SK-N-MC (cell line): ENCODE results near the gene ZBTB7C.
A peak's percentile ranks its signal among the peaks of the same experiment; 100 is the strongest.

Experiments used
- DNase-seq: peaks from one replicate; pipeline ENCODE4 v3.0.0-alpha.2; 2011; ENCODE audit warnings: low read depth, low spot score
- H3K27ac ChIP-seq: fragments of 200-600 bp; sonication (generic); 2 replicates; pipeline ENCODE4 v1.5.1; 2016; ENCODE audit warnings: mixed run types
- H3K36me3 ChIP-seq: fragments of 200-600 bp; sonication (generic); 2 replicates; pipeline ENCODE4 v1.6.1; 2017; ENCODE audit warnings: antibody characterized with exemption, low read length, mixed read lengths; ENCODE audit not compliant: insufficient read depth
- H3K4me3 ChIP-seq: fragments of 200-600 bp; sonication (generic); 2 replicates; pipeline ENCODE4 v1.5.1; 2016
- H3K9ac ChIP-seq: fragments of 200-600 bp; sonication (generic); 2 replicates; pipeline ENCODE4 v1.8.0; 2017; ENCODE audit warnings: mixed run types, mixed read lengths; ENCODE audit not compliant: insufficient read length
- H3K9me3 ChIP-seq: fragments of 200-600 bp; sonication (generic); 2 replicates; pipeline ENCODE4 v1.6.1; 2017; ENCODE audit warnings: low read depth, mild to moderate bottlenecking, antibody characterized with exemption, low read length, moderate library complexity, mixed read lengths
- EZH2 ChIP-seq: fragments of 200-600 bp; sonication (generic); IDR thresholded peaks from one replicate; pipeline ENCODE4 v1.6.1; 2017; ENCODE audit warnings: antibody characterized with exemption
- FOXP2 ChIP-seq: optimal IDR thresholded peaks from 2 replicates; pipeline ENCODE3; 2011; ENCODE audit warnings: mild to moderate bottlenecking, moderate library complexity; ENCODE audit not compliant: insufficient read depth; ENCODE audit errors: extremely low read length, control extremely low read depth
- POLR2AphosphoS5 ChIP-seq: IDR thresholded peaks from 2 replicates; pipeline ENCODE4 v1.6.1; 2012; ENCODE audit warnings: mild to moderate bottlenecking, low read depth, low read length, borderline replicate concordance

Gene ZBTB7C

DNA sequence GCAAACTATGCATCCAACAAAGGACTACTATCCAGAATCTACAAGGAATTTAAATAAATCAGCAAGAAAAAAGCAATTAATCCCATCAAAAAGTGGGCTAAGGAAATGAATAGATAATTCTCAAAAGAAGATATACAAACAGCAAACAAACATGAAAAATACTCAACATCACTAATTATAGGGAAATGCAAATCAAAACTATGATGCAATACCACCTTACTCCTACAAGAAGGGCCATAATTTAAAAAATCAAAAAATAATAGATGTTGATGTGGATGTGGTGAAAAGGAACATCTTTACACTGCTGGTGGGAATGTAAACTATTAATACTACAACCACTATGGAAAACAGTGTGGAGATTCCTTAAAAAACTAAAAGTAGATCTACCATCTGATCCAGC, 164.7 kb downstream of the ZBTB7C start:
- no peak overlapping the region for H3K4me3 ChIP-seq
- no peak overlapping the region for H3K27ac ChIP-seq
- no peak for DNase-seq
- no peaks in the 10 kb centered on the region for H3K36me3 ChIP-seq
- TF ChIP-seq FOXP2 (no peak), EZH2 (no peak), POLR2AphosphoS5 (no peak)
- no peaks in the 10 kb centered on the region for H3K9me3 ChIP-seq
- H3K9ac ChIP-seq, result no peak overlapping the region

DNA sequence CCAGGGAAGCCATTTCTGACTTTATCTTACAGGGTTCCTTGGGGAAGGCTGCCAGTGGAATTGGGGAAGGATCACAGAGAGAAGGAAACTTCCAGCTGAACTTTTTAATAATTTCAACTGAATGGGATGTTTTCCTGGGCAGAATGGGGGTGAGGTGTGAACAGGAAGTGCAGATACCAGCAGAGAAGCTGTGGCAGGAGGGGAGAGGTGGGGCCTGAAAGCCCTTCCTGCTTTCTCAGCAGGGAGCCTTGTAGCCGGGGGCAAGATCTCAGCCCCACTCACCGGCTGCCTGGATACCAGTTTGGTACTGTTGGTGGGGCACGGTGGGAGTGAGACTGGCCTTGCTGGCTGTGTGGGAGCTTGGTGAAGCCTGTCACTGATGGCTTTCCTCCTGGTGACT, 170.5 kb downstream of the ZBTB7C start:
- no peak overlapping the region for H3K27ac ChIP-seq
- no peak for TF ChIP-seq EZH2
- no peak for TF ChIP-seq FOXP2
- TF ChIP-seq POLR2AphosphoS5, result no peak

DNA sequence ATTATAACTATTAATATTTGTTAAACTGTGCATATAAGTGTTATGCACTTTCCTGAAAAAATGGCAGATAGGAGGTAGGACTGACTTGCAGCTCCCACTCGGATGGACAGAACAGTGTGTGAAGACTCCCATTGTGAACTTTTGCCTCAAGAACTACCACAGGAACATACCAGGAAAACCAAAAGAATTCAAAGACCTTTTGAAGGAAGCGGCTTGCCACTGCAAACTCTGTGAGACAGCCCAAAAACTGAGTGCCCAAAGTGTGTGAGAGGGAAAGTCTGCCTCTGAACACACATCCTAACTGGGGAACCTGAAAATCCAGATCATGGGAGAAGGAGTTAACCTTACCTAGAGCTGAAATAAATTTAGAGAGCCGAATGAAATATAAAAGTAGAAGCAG, 171.0 kb downstream of the ZBTB7C start:
- Histone ChIP-seq H3K27ac (0 out of 2 replicates have a peak overlapping the region, but pooled peaks have one; percentile 49), H3K36me3 (0 out of 2 replicates have a peak, but pooled peaks cover 4% of the 10 kb centered on the region), H3K4me3 (peak overlapping the region; percentile 9), H3K9me3 (peaks cover 6% of the 10 kb centered on the region; the same call in 1 of the 2 replicates), H3K9ac (no peak overlapping the region)
- TF ChIP-seq POLR2AphosphoS5, result no peak
- TF ChIP-seq EZH2, result no peak
- no peak for TF ChIP-seq FOXP2
- DNase-seq, result no peak

More for the DNA sequence above, 170.5 kb downstream of the ZBTB7C start:
- DNase-seq, result peak; percentile 34
- Histone ChIP-seq H3K9ac (no peak overlapping the region), H3K4me3 (peak overlapping the region; percentile 9), H3K36me3 (0 out of 2 replicates have a peak, but pooled peaks cover 4% of the 10 kb centered on the region), H3K9me3 (peaks cover 6% of the 10 kb centered on the region; the same call in 1 of the 2 replicates)

DNA sequence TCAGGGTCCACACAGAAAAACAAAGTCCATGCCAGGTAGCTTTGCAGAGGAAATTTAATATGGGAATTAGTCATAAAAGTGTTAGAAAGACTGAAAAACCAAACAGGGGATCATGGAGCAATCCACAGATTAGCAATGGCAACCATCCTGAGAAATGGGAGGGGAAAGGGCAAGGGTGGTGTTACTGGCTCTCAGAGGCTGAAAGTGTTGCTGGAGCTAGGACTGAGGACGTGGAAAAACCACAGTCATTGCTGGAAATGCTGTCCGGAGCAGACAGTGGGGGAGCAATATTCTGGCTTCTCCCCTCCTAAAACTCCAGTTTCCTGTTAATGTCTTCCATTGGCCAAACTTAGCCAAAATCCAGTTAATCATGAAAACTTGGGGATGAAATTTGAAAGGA, 172.4 kb downstream of the ZBTB7C start:
- Histone ChIP-seq H3K9ac (no peak overlapping the region), H3K36me3 (0 out of 2 replicates have a peak, but pooled peaks cover 4% of the 10 kb centered on the region), H3K9me3 (peaks cover 6% of the 10 kb centered on the region; the same call in 1 of the 2 replicates), H3K27ac (no peak overlapping the region), H3K4me3 (no peak overlapping the region)
- TF ChIP-seq EZH2 (no peak), POLR2AphosphoS5 (no peak), FOXP2 (no peak)
- DNase-seq, result no peak

DNA sequence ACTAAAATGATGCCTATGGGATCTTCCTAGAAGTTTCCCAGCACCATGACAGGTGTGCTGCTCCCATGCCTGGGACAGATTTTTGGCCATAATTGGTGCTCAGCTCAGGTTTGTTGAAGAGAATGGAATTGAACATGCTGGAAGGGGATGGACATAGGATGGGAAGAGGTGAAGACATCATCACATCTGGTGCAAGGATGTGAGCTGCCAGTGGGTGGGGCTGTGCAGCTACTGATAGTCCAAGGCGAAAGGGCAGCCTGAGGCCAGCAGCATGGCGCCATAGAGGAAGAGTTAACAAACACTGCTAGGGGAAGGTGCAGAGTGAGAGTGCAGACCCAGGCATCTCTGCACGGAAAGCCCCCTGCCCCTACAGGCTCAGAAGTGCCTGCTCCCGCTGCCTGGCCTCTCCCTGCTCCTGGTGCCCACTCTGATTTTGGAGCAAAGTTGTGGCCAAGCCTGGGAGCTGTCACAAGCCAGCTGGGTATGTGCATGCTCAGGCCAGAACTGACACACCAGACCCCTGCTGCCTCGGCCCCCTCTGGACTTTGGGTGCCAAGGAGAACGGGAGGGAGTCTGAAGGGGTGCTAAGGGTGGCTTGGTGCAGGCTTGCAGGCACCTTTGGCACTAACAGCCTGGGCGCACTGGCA, 178.6 kb downstream of the ZBTB7C start:
- H3K9ac ChIP-seq, result no peak overlapping the region
- TF ChIP-seq FOXP2, result no peak
- TF ChIP-seq POLR2AphosphoS5, result no peak
- no peak for TF ChIP-seq EZH2

DNA sequence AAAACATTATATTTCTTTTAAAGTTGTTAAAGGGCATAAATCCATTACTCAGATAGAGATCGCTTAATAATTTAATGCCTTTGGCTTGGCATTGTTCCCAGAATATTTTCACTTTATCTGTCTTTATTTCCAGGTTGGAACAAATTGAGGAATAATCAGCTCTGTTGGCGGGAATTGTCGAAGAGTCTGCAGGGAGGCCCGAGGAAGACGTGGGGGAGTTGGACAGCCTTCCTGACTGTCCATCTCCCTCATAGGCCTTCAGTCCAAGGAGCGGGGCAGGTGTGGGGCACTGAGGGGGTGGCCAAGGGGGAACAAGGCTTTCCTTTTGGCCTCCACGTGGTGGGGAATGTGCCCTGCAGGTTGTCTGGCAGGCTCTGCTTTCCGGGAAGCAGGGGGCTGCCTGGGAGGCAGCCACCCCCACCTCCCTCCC, 179.6 kb downstream of the ZBTB7C start:
- H3K36me3 ChIP-seq, result no peaks in the 10 kb centered on the region
- no peaks in the 10 kb centered on the region for H3K9me3 ChIP-seq
- no peak overlapping the region for H3K9ac ChIP-seq
- peak; percentile 68 for DNase-seq
- peak overlapping the region; percentile 70; the same call in 1 of the 2 replicates for H3K27ac ChIP-seq
- TF ChIP-seq EZH2 (no peak), FOXP2 (no peak), POLR2AphosphoS5 (no peak)
- H3K4me3 ChIP-seq, result peak overlapping the region; percentile 52

More for the DNA sequence above, 178.6 kb downstream of the ZBTB7C start:
- Histone ChIP-seq H3K9me3 (no peaks in the 10 kb centered on the region), H3K4me3 (no peak overlapping the region; the same call in 1 of the 2 replicates), H3K27ac (peak overlapping the region; percentile 64; the same call in 1 of the 2 replicates), H3K36me3 (no peaks in the 10 kb centered on the region)
- DNase-seq, result no peak

DNA sequence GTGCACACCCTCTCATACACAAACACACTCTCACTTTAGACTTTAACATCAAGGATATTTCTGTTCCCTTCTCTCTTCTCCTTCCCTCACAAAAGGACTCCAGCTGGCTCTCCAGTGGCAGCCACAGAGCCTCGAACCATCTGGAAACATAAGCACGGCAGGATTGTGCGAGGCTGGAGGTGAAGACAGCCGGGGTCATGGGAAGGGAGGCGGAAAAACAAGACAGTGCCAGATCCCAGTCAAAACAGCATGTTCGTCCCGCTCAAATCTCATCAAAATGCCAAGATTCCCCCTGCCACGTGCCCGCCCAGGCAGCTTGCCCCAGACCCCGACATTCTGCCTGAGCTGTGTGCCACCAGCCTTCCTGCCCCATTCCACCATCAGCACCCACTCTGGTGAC, 180.3 kb downstream of the ZBTB7C start:
- TF ChIP-seq FOXP2 (no peak), POLR2AphosphoS5 (no peak)
- H3K27ac ChIP-seq, result peak overlapping the region; percentile 70

DNA sequence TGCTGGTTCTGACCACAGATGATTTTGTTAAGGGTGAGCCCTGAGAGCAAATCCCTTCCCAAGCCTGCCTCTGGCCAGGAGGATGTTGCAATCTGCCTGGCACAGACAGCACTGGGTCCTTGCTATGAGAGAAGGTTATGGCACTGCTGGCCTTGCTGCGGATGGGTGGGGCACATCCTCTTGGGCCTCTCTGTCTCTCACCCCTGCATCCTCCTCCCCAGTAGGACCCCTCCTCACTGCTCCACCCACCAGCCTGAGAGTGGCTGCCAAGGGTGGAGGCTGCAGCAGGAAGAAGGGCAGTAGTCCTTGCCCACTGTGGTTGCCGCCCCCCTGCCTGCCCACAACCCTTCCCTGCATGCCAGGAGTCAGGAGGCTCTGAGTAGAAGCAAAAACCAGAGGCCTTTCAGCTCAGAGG, 180.9 kb downstream of the ZBTB7C start:
- Histone ChIP-seq H3K9ac (no peak overlapping the region), H3K4me3 (no peak overlapping the region), H3K27ac (no peak overlapping the region), H3K36me3 (no peaks in the 10 kb centered on the region), H3K9me3 (no peaks in the 10 kb centered on the region)
- no peak for DNase-seq
- TF ChIP-seq POLR2AphosphoS5, result no peak

More for the DNA sequence above, 180.3 kb downstream of the ZBTB7C start:
- peak overlapping the region; percentile 52; the same call in 1 of the 2 replicates for H3K4me3 ChIP-seq
- DNase-seq, result no peak
- H3K9me3 ChIP-seq, result no peaks in the 10 kb centered on the region
- no peaks in the 10 kb centered on the region for H3K36me3 ChIP-seq
- H3K9ac ChIP-seq, result no peak overlapping the region

DNA sequence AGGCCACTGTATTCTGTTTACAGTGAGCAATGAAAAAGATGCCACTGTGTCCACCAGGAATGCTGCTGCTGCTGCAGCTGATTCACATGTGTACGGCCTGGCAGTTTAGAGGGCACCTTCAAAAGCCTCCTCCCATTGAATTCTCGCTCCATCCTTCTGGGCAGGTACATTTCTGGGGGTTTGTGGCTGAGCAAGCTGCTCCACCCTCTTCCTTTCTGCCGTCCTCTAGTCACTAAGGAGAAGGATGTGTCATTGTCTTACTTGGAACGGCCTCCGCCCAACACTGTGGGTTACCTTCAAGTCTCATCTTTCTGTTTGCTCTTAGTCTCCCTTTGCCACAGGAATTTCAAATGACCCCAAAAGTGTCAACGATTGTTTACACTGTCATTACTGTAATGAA, 182.0 kb downstream of the ZBTB7C start:
- no peak for DNase-seq
- no peak for TF ChIP-seq POLR2AphosphoS5
- TF ChIP-seq EZH2, result no peak
- TF ChIP-seq FOXP2, result no peak

More for the DNA sequence above, 182.0 kb downstream of the ZBTB7C start:
- Histone ChIP-seq H3K36me3 (no peaks in the 10 kb centered on the region), H3K9ac (no peak overlapping the region), H3K9me3 (no peaks in the 10 kb centered on the region), H3K27ac (no peak overlapping the region), H3K4me3 (no peak overlapping the region)
